ENCODE measurements around the gene REXO1.

REXO1 gene

GRCh38 chr19:1841209-1841924, 6.9 kb downstream of the REXO1 start:
- no peak overlapping the region for H3K4me3 ChIP-seq (ENCODE audit: low read length)
- no peaks in the 10 kb centered on the region for H3K4me1 ChIP-seq (ENCODE audit: control insufficient read depth, low read depth, low read length)
- H3K36me3 ChIP-seq (ENCODE audit: control insufficient read depth, low read depth, low read length), result no peaks in the 10 kb centered on the region
- H3K9ac ChIP-seq (ENCODE audit: low read length), result no peak overlapping the region
- no peaks in the 10 kb centered on the region for H3K27me3 ChIP-seq (ENCODE audit: control insufficient read depth, insufficient read depth, low read length)
- H3K9me3 ChIP-seq (ENCODE audit: control insufficient read depth, low read depth, low read length), result no peaks in the 10 kb centered on the region
- no peak overlapping the region for H3K27ac ChIP-seq (ENCODE audit: low read length)

DNA sequence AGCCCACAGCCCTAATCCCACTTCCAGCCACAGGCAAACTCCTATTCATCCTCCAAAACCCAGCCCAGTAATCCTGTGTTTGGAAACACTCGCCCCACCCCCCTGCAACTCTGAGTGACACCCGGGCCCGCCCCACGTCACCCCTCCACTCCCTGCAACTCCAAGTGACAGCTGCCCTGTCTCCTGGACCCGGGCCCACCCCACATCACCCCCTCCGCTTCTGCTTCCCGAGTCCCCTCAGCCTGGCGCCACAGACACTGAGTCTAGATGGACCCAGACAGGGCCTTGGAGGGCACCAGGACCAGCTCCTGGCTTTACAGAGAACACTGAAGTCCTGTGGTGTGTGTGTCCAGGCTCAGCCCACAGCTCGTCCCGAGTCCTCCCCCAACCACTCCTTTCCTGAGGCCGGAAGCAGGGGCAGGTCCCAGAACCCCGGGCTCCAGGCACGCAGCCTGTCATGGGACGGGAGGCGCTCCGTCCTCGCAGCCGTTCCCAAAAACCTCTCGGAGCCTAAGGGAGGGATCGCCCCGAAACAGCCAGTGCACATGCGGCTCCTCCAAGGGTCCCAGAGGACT, 7.7 kb downstream of the REXO1 start:
- Histone ChIP-seq H3K27me3 (ENCODE audit: control insufficient read depth, insufficient read depth, low read length) (no peaks in the 10 kb centered on the region), H3K4me1 (ENCODE audit: control insufficient read depth, low read depth, low read length) (no peaks in the 10 kb centered on the region), H3K27ac (ENCODE audit: low read length) (no peak overlapping the region), H3K9ac (ENCODE audit: low read length) (no peak overlapping the region), H3K4me3 (ENCODE audit: low read length) (no peak overlapping the region), H3K9me3 (ENCODE audit: control insufficient read depth, low read depth, low read length) (no peaks in the 10 kb centered on the region), H3K36me3 (ENCODE audit: control insufficient read depth, low read depth, low read length) (no peaks in the 10 kb centered on the region)

- Histone ChIP-seq H3K9ac (ENCODE audit: low read length) (no peak overlapping the region), H3K27me3 (ENCODE audit: control insufficient read depth, insufficient read depth, low read length) (no peaks in the 10 kb centered on the region), H3K4me3 (ENCODE audit: low read length) (no peak overlapping the region), H3K4me1 (ENCODE audit: control insufficient read depth, low read depth, low read length) (no peaks in the 10 kb centered on the region), H3K9me3 (ENCODE audit: control insufficient read depth, low read depth, low read length) (no peaks in the 10 kb centered on the region), H3K27ac (ENCODE audit: low read length) (no peak overlapping the region), H3K36me3 (ENCODE audit: control insufficient read depth, low read depth, low read length) (no peaks in the 10 kb centered on the region)
Measured at GRCh38 chr19:1839658-1840540, 8.4 kb downstream of the REXO1 start.

- no peaks in the 10 kb centered on the region for H3K36me3 ChIP-seq (ENCODE audit: control insufficient read depth, low read depth, low read length)
- H3K9me3 ChIP-seq (ENCODE audit: control insufficient read depth, low read depth, low read length), result no peaks in the 10 kb centered on the region
- H3K27me3 ChIP-seq (ENCODE audit: control insufficient read depth, insufficient read depth, low read length), result no peaks in the 10 kb centered on the region
- no peaks in the 10 kb centered on the region for H3K4me1 ChIP-seq (ENCODE audit: control insufficient read depth, low read depth, low read length)
- H3K27ac ChIP-seq (ENCODE audit: low read length), result no peak overlapping the region
- no peak overlapping the region for H3K4me3 ChIP-seq (ENCODE audit: low read length)
- H3K9ac ChIP-seq (ENCODE audit: low read length), result no peak overlapping the region
Measured at GRCh38 chr19:1837625-1838105, 10.6 kb downstream of the REXO1 start.

DNA sequence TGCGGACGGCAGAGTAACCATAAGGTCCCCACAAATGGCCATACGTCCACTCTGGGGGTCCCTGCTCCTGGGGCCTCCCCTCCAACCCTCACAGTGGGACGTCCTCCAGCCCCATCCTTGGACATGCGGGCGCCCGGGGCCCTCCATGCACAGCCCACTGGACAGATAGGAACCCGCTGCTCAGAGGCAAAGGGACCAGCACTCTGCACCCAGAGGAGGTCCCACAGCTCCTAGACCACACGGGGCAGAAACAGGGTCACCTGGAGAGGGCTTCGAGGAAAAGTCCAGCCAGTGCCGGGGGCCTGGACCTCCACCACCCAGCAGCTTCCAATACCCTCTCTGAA, 11.1 kb downstream of the REXO1 start:
- no peak overlapping the region for H3K4me3 ChIP-seq (ENCODE audit: low read length)
- no peaks in the 10 kb centered on the region for H3K4me1 ChIP-seq (ENCODE audit: control insufficient read depth, low read depth, low read length)
- no peaks in the 10 kb centered on the region for H3K36me3 ChIP-seq (ENCODE audit: control insufficient read depth, low read depth, low read length)
- H3K9ac ChIP-seq (ENCODE audit: low read length), result no peak overlapping the region
- no peaks in the 10 kb centered on the region for H3K27me3 ChIP-seq (ENCODE audit: control insufficient read depth, insufficient read depth, low read length)
- no peaks in the 10 kb centered on the region for H3K9me3 ChIP-seq (ENCODE audit: control insufficient read depth, low read depth, low read length)
- no peak overlapping the region for H3K27ac ChIP-seq (ENCODE audit: low read length)

DNA sequence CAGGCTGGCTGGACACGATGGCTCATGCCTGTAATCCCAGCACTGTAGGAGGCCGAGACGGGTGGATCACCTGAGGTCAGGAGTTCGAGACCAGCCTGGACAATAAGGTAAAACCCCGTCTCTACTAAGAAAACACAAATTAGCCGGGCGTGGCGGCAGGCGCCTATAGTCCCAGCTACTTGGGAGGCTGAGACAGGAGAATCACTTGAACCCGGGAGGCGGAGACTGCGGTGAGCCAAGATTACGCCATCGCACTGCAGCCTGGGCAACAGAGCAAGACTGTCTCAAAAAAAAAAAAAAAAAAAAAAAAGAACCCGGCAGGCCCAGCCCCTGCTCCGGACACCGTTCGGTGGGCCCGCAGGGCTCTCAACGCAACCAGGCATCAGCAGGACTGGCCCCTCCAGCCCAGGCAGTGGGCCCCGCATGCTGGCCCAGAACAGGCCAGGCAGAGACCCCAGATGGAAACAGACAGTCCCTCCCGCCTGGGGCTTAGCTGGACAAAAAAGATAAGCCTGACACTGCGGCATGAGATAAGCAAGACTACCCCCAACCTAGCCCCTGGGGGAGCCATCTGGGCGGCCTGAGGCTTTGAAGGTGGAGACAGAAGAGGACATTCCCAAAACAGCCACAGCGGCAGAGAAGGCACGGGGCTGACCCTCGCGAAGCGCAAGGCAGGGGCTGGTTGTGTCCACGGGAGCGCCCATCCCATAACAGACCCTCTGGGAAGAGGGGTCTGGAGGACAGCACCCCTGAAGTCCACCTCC, 11.6 kb downstream of the REXO1 start:
- no peaks in the 10 kb centered on the region for H3K27me3 ChIP-seq (ENCODE audit: control insufficient read depth, insufficient read depth, low read length)
- no peak overlapping the region for H3K9ac ChIP-seq (ENCODE audit: low read length)
- H3K4me3 ChIP-seq (ENCODE audit: low read length), result no peak overlapping the region
- H3K9me3 ChIP-seq (ENCODE audit: control insufficient read depth, low read depth, low read length), result no peaks in the 10 kb centered on the region
- H3K27ac ChIP-seq (ENCODE audit: low read length), result no peak overlapping the region
- H3K4me1 ChIP-seq (ENCODE audit: control insufficient read depth, low read depth, low read length), result no peaks in the 10 kb centered on the region
- no peaks in the 10 kb centered on the region for H3K36me3 ChIP-seq (ENCODE audit: control insufficient read depth, low read depth, low read length)

GRCh38 chr19:1833540-1833939, 14.7 kb downstream of the REXO1 start:
- Histone ChIP-seq H3K9me3 (ENCODE audit: control insufficient read depth, low read depth, low read length) (no peaks in the 10 kb centered on the region), H3K36me3 (ENCODE audit: control insufficient read depth, low read depth, low read length) (no peaks in the 10 kb centered on the region), H3K27ac (ENCODE audit: low read length) (no peak overlapping the region), H3K4me3 (ENCODE audit: low read length) (no peak overlapping the region), H3K4me1 (ENCODE audit: control insufficient read depth, low read depth, low read length) (no peaks in the 10 kb centered on the region), H3K27me3 (ENCODE audit: control insufficient read depth, insufficient read depth, low read length) (no peaks in the 10 kb centered on the region), H3K9ac (ENCODE audit: low read length) (no peak overlapping the region)

GRCh38 chr19:1832046-1832663, 16.1 kb downstream of the REXO1 start:
- no peak overlapping the region for H3K9ac ChIP-seq (ENCODE audit: low read length)
- no peaks in the 10 kb centered on the region for H3K36me3 ChIP-seq (ENCODE audit: control insufficient read depth, low read depth, low read length)
- no peaks in the 10 kb centered on the region for H3K9me3 ChIP-seq (ENCODE audit: control insufficient read depth, low read depth, low read length)
- H3K4me3 ChIP-seq (ENCODE audit: low read length), result no peak overlapping the region
- no peaks in the 10 kb centered on the region for H3K4me1 ChIP-seq (ENCODE audit: control insufficient read depth, low read depth, low read length)
- H3K27ac ChIP-seq (ENCODE audit: low read length), result no peak overlapping the region
- H3K27me3 ChIP-seq (ENCODE audit: control insufficient read depth, insufficient read depth, low read length), result no peaks in the 10 kb centered on the region

- Histone ChIP-seq H3K4me3 (ENCODE audit: low read length) (no peak overlapping the region), H3K9ac (ENCODE audit: low read length) (no peak overlapping the region), H3K9me3 (ENCODE audit: control insufficient read depth, low read depth, low read length) (no peaks in the 10 kb centered on the region), H3K4me1 (ENCODE audit: control insufficient read depth, low read depth, low read length) (peaks cover 3% of the 10 kb centered on the region), H3K36me3 (ENCODE audit: control insufficient read depth, low read depth, low read length) (no peaks in the 10 kb centered on the region), H3K27ac (ENCODE audit: low read length) (no peak overlapping the region), H3K27me3 (ENCODE audit: control insufficient read depth, insufficient read depth, low read length) (no peaks in the 10 kb centered on the region)
Measured at GRCh38 chr19:1830978-1831377, 17.3 kb downstream of the REXO1 start.

- Histone ChIP-seq H3K9me3 (ENCODE audit: control insufficient read depth, low read depth, low read length) (no peaks in the 10 kb centered on the region), H3K27me3 (ENCODE audit: control insufficient read depth, insufficient read depth, low read length) (no peaks in the 10 kb centered on the region), H3K36me3 (ENCODE audit: control insufficient read depth, low read depth, low read length) (no peaks in the 10 kb centered on the region), H3K4me3 (ENCODE audit: low read length) (no peak overlapping the region), H3K27ac (ENCODE audit: low read length) (no peak overlapping the region), H3K4me1 (ENCODE audit: control insufficient read depth, low read depth, low read length) (peaks cover 3% of the 10 kb centered on the region), H3K9ac (ENCODE audit: low read length) (no peak overlapping the region)
Measured at GRCh38 chr19:1830568-1830967, 17.7 kb downstream of the REXO1 start.

- Histone ChIP-seq H3K27me3 (ENCODE audit: control insufficient read depth, insufficient read depth, low read length) (no peaks in the 10 kb centered on the region), H3K36me3 (ENCODE audit: control insufficient read depth, low read depth, low read length) (no peaks in the 10 kb centered on the region), H3K4me3 (ENCODE audit: low read length) (no peak overlapping the region), H3K4me1 (ENCODE audit: control insufficient read depth, low read depth, low read length) (peaks cover 3% of the 10 kb centered on the region), H3K27ac (ENCODE audit: low read length) (no peak overlapping the region), H3K9ac (ENCODE audit: low read length) (no peak overlapping the region), H3K9me3 (ENCODE audit: control insufficient read depth, low read depth, low read length) (no peaks in the 10 kb centered on the region)
Measured at GRCh38 chr19:1829958-1830357, 18.3 kb downstream of the REXO1 start.

Measured in iPS-18a (cell line).